Placental epithelial cell (primary cell): ENCODE results near the gene YIPF1. TPM values are rescaled to one million over a fixed set of nuclear protein-coding genes. Genes with fewer than 3 reads are reported as not detected.

ENCODE experiments used
- small RNA-seq: library from RNA; depleted of rRNA; stranded (forward); fragments of <200 nt; gene quantifications from one replicate; pipeline ENCODE3, GENCODE V24; 2012
- total RNA-seq: library from RNA; depleted of rRNA; stranded (reverse); fragments of >200 nt; gene quantifications from 2 replicates; pipeline ENCODE4 v1.2.3, GENCODE V29; 2012

Gene YIPF1
- 22.0 and 36.7 TPM in 2 replicates for total RNA-seq

DNA sequence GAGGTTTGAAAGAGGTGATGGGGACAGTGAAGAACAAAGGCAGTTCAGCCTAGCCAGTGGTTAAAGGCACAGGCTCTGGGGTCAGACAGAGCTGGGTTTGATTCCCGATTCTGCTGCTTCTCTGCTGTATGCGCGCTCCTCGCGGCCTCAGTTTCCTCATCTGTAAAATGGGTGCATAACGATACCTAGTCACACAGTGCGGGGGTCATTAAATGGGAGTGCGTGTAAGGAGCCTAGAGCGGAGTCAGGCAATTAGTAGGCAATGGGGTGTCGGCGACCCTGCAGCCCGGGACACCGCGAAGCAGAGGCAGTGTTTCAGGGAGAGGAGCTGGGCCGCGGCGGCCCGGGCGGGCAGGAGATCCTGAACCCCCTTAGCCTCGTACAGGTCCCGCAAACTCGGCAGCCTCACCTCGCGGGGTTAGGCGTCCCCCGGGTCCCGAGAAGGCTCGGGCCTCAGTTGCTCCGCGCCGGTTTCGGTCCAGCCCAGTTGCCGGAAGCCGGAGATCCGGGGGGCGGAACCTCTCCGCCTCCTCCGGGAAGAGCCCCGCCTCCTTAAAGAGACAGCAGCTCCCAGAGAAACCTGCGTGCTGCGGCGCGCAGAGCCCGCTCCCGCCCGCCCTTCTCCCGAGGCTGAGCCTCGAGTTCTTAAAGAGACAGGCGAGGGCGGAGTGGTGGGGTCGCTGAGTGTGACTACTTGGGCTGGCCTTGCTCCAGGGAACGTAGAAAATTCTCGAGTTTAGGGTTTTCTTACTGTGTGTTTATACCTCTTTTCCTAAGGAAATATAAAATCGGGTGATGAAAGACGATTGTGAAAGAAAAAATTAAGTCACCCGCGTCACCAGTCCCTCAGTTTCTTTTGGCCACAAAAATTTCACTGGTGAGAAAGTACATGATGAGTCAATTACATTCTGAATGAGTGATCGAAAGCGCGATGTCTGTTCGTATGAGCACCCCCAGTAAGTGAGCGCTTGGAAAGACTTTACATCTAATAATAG is at the start of gene YIPF1:
YIPF1 (minus strand) TSS at position 494 of the 995 bp plus-strand sequence. CDS start 860 bp downstream, outside the sequence.

DNA sequence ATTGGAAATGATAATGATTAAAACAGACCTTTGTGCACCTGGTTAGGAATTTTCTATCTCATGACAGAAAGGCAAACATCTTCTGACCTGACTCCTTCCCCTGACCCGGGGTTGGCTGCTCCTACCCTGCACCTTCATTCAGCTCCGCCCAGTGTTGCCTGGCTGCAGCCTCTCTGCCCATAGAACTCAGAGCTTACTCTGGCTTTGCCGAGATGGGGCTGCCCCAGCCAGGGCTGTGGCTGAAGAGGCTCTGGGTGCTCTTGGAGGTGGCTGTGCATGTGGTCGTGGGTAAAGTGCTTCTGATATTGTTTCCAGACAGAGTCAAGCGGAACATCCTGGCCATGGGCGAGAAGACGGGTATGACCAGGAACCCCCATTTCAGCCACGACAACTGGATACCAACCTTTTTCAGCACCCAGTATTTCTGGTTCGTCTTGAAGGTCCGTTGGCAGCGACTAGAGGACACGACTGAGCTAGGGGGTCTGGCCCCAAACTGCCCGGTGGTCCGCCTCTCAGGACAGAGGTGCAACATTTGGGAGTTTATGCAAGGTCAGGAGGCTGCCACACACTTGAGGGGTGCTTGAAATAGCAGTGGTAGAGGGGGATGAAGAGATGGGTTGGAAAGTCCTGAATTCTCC is 4.5 kb upstream of the YIPF1 start, which contains the start of gene DIO1:
DIO1 (plus strand) TSS at position 189 of the 638 bp plus-strand sequence; CDS start at position 213, 24 bp downstream.

DNA sequence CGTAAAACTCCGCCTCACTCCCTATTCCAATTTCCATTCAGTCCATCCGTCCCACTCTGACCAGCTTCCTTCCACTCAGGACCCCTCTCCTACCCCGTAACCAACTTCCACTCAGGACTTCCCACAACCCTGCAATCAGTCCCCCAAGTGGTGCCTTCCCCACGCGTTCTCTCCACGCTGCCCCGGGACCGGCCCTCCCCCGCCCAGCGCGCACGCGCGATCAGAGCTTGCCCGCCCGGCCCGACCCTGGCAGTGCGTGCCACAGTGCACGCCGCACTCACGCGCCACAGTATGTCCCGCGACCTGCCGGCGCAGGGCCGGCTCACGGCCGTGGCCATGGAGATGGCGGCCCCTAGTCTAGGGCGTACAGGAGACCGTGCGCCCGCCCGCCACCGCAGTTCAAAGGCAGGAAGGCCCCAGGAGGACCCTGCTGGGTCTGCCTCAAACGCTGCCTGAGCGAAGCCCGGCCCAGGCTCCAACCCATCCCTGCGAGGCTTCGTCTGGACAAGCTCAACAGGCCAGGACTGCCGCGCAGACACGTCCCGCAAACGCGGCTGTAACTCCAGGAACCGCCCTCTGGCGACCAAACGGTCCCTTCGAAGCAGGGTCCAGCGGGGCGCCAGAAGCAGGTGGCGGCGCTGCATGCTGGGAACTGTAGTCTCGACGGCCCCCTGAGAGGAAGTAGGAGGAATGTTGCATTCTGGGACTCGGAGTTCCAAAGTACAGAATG is 51.5 kb downstream of the YIPF1 start, which contains the start of gene NDC1:
NDC1 (minus strand) TSS at position 373 of the 730 bp plus-strand sequence; CDS start at position 338, 35 bp downstream.

Small RNAs within 50 kb of the gene (small RNA-seq; reads per million reads assigned to genes)
- not detected for gene AL049745.1

Other genes starting within 250 kb of the YIPF1 start
- 0.11 TPM in 1 of 2 replicates, not detected in the other for gene GLIS1, start 150.6 kb downstream of the YIPF1 start, total RNA-seq
- gene NDC1, start 51.5 kb downstream of the YIPF1 start, total RNA-seq, result 5.1 and 19.1 TPM in 2 replicates
- gene DIO1, start 4.4 kb upstream of the YIPF1 start, total RNA-seq, result not detected in 2 replicates
- 28.3 and 38.5 TPM in 2 replicates for gene IFT25, start 55.9 kb upstream of the YIPF1 start, total RNA-seq
- 54.2 and 60.7 TPM in 2 replicates for gene LRRC42, start 56.6 kb upstream of the YIPF1 start, total RNA-seq
- not detected in 2 replicates for gene LDLRAD1, start 128.4 kb upstream of the YIPF1 start, total RNA-seq
- gene TMEM59, start 163.4 kb upstream of the YIPF1 start, total RNA-seq, result 215 and 309 TPM in 2 replicates
- gene TCEANC2, start 163.8 kb upstream of the YIPF1 start, total RNA-seq, result 3.5 and 4.0 TPM in 2 replicates